ENCODE measurements around the gene CDYL2. TPM values are rescaled to one million over a fixed set of nuclear protein-coding genes. Genes with fewer than 3 reads are reported as not detected.

CDYL2 gene
- polyA plus RNA-seq, 4 donors, result 1.9 to 3.0 (median 2.8) TPM

DNA sequence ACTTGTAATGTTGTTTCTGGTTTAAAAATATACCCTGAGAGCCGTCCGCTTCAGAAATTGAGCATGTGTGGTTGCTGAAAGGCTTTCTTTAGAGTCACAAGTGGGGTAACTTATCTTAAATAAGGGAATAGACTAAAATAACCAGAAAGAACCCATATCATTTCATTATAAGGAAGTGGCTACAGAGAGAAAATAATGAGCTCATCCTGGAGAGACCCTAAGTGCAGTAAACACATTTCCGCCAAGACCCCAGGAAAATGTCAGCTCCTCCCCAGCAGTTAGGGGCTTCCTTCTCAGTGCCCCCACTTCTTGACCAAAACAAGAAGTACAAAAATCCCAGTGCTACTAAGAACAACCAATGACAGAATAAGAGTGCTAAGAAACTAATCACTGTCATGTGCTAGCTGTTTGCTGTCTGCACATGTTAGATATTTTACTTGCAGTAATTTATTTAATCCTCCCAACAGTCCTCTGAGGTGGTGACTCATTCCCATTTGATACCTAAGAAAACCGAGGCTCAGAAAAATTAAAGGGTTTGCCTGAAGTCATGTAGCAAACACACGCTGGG is 83.5 kb downstream of the CDYL2 start:
- H3K9me3 ChIP-seq (ENCODE audit: control insufficient read depth in 2 of 2, insufficient read depth in 1 of 2, low read depth in 1 of 2, low read length in 1 of 2), result peaks cover 0 to 13% of the 10 kb centered on the region in 2 donors
- DNase-seq (no peak), FAIRE-seq (no peak)
- no peak overlapping the region for H3K27ac ChIP-seq (ENCODE audit: low read depth in 1 of 3, low read length in 2 of 3)
- H3K27me3 ChIP-seq (ENCODE audit: control insufficient read depth in 3 of 3, insufficient read depth in 3 of 3, low read length in 3 of 3), result no peaks in the 10 kb centered on the region
- H3K36me3 ChIP-seq (ENCODE audit: control insufficient read depth in 3 of 3, insufficient read depth in 2 of 3, low read depth in 1 of 3, low read length in 3 of 3), result no peaks in the 10 kb centered on the region
- peaks cover 4 to 11% (median 5%) of the 10 kb centered on the region in 3 donors for H3K4me1 ChIP-seq (ENCODE audit: control insufficient read depth in 3 of 3, insufficient read depth in 2 of 3, low read depth in 1 of 3, low read length in 2 of 3)
- 75 to 87% (median 83%) methylated on average over 5 of the region's 5 CpGs for WGBS, 3 donors
- H3K4me3 ChIP-seq (ENCODE audit: low read depth in 1 of 3, low read length in 3 of 3), result no peak overlapping the region

DNA sequence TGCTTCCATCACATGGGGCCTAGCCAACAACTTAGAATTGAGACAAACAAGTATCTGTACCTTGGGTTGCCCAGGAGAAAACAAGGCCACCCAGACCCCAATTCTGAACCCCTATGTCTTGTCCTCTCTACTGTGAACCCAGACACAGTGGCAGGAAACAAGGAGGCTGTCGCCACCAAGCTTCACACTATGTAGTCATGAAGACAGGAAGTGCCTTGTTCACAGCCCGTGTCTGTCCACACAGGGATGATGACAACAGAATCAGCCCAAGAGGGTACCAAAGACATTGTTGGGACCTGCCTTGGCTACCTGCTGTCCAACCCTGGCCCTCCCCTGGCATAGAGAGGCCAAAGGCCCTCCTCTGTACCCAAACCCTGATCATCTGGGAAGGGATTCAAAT is 84.8 kb downstream of the CDYL2 start:
- Histone ChIP-seq H3K9me3 (ENCODE audit: control insufficient read depth in 2 of 2, insufficient read depth in 1 of 2, low read depth in 1 of 2, low read length in 1 of 2) (peaks cover 0 to 18% of the 10 kb centered on the region in 2 donors), H3K4me1 (ENCODE audit: control insufficient read depth in 3 of 3, insufficient read depth in 2 of 3, low read depth in 1 of 3, low read length in 2 of 3) (peaks cover 4 to 11% (median 5%) of the 10 kb centered on the region in 3 donors), H3K27me3 (ENCODE audit: control insufficient read depth in 3 of 3, insufficient read depth in 3 of 3, low read length in 3 of 3) (no peaks in the 10 kb centered on the region), H3K36me3 (ENCODE audit: control insufficient read depth in 3 of 3, insufficient read depth in 2 of 3, low read depth in 1 of 3, low read length in 3 of 3) (no peaks in the 10 kb centered on the region), H3K27ac (ENCODE audit: low read depth in 1 of 3, low read length in 2 of 3) (no peak overlapping the region), H3K4me3 (ENCODE audit: low read depth in 1 of 3, low read length in 3 of 3) (no peak overlapping the region)
- FAIRE-seq (no peak), DNase-seq (peak in 1 of 2 donors; percentile 12)
- WGBS, 3 donors, result 62 to 77% (median 76%) methylated on average over 2 of the region's 2 CpGs

DNA sequence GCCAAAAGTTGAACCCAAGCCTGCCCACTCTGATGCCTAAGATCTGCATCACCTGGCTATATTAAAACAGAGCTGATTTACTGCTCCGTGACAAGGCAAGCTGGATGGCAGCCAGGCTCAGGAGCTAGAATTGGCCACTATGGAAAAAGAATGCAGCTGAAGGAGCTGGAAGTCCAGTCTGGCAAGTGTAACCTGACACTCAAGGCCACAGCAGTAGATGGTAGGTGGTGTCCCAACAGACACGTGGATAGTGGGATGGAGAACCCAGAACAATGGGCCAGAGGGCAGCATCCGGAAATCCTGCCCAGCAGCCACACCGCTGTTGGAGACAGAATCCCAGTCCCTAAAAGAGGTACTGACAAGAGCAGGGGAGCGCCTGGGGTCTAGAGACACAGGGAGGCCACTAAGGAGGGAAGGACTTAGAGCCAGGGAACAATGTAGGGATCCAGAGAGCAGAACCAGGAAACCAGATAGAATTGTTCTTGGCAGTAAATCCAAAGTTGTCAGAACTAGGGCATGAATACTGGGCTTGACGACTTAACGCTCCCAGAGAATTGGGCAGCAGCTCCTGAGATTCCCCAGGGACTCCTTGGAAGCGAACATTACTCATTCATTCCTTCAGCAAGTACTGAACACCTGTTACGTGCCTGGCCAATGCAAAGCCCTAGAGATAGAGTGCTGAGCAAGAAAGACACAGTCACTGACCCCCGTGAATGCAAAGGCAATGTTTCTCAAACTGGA is 85.7 kb downstream of the CDYL2 start:
- FAIRE-seq, result no peak
- peaks cover 4 to 11% (median 5%) of the 10 kb centered on the region in 3 donors for H3K4me1 ChIP-seq (ENCODE audit: control insufficient read depth in 3 of 3, insufficient read depth in 2 of 3, low read depth in 1 of 3, low read length in 2 of 3)
- peaks cover 0 to 23% of the 10 kb centered on the region in 2 donors for H3K9me3 ChIP-seq (ENCODE audit: control insufficient read depth in 2 of 2, insufficient read depth in 1 of 2, low read depth in 1 of 2, low read length in 1 of 2)
- 67 to 69% (median 68%) methylated on average over 10 of the region's 10 CpGs for WGBS, 3 donors
- peak in 1 of 2 donors; percentile 42 for DNase-seq
- no peaks in the 10 kb centered on the region for H3K27me3 ChIP-seq (ENCODE audit: control insufficient read depth in 3 of 3, insufficient read depth in 3 of 3, low read length in 3 of 3)
- no peaks in the 10 kb centered on the region for H3K36me3 ChIP-seq (ENCODE audit: control insufficient read depth in 3 of 3, insufficient read depth in 2 of 3, low read depth in 1 of 3, low read length in 3 of 3)
- no peak overlapping the region for H3K4me3 ChIP-seq (ENCODE audit: low read depth in 1 of 3, low read length in 3 of 3)
- H3K27ac ChIP-seq (ENCODE audit: low read depth in 1 of 3, low read length in 2 of 3), result no peak overlapping the region

DNA sequence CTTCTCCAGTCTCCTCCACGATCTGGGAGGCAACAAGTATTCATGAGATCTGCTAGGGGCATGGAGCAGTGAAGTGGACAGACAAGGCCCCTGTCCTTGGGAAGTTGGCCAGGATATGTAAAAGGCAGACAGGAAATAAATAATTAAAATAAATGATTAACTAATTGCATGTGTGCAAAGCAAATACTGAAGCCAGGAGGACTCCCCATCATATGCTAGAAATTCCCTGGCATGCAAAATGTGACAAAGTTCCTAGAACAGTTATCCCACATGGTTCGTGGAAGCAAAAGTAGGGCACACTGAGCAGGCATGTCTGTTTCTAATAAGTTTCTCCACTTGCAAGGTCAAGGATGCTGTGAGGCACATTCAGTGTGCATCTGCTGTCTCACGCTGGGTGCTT is 86.8 kb downstream of the CDYL2 start:
- DNase-seq, result peak; percentile 39 to 47

DNA sequence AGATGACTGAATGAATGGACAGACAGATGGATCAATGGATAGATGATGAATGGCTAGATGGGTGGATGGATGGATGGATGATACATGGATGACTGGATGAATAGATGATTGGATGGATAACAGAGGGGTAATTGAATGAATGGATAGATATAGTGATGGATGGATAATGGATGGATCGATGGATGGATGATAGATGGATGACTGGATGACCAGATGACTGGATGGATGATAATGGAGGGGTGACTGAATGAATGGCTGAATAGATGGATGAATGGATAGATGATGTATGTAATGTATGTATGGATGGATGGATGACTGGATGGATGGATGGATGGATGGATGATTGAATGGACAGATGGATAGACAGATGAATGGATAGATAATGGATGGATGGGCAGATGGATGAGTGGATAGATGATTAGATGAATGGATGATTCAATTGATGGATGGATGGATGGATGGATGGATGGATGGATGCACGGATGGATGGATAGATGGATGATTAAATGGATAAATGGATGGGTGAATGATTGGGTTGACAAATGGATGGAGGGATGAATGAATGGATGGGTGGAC is 87.7 kb downstream of the CDYL2 start:
- Histone ChIP-seq H3K27me3 (ENCODE audit: control insufficient read depth in 3 of 3, insufficient read depth in 3 of 3, low read length in 3 of 3) (no peaks in the 10 kb centered on the region), H3K4me1 (ENCODE audit: control insufficient read depth in 3 of 3, insufficient read depth in 2 of 3, low read depth in 1 of 3, low read length in 2 of 3) (peaks cover 4 to 11% (median 5%) of the 10 kb centered on the region in 3 donors), H3K27ac (ENCODE audit: low read depth in 1 of 3, low read length in 2 of 3) (no peak overlapping the region), H3K4me3 (ENCODE audit: low read depth in 1 of 3, low read length in 3 of 3) (no peak overlapping the region), H3K9me3 (ENCODE audit: control insufficient read depth in 2 of 2, insufficient read depth in 1 of 2, low read depth in 1 of 2, low read length in 1 of 2) (peaks cover 0 to 13% of the 10 kb centered on the region in 2 donors), H3K36me3 (ENCODE audit: control insufficient read depth in 3 of 3, insufficient read depth in 2 of 3, low read depth in 1 of 3, low read length in 3 of 3) (no peaks in the 10 kb centered on the region)
- WGBS, 3 donors, result 84 to 100% (median 93%) methylated on average over 2 of the region's 2 CpGs
- DNase-seq, result no peak
- no peak for FAIRE-seq

More for the DNA sequence above, 86.8 kb downstream of the CDYL2 start:
- Histone ChIP-seq H3K4me3 (ENCODE audit: low read depth in 1 of 3, low read length in 3 of 3) (no peak overlapping the region), H3K36me3 (ENCODE audit: control insufficient read depth in 3 of 3, insufficient read depth in 2 of 3, low read depth in 1 of 3, low read length in 3 of 3) (no peaks in the 10 kb centered on the region), H3K27me3 (ENCODE audit: control insufficient read depth in 3 of 3, insufficient read depth in 3 of 3, low read length in 3 of 3) (no peaks in the 10 kb centered on the region), H3K4me1 (ENCODE audit: control insufficient read depth in 3 of 3, insufficient read depth in 2 of 3, low read depth in 1 of 3, low read length in 2 of 3) (peaks cover 4 to 11% (median 5%) of the 10 kb centered on the region in 3 donors), H3K27ac (ENCODE audit: low read depth in 1 of 3, low read length in 2 of 3) (peak overlapping the region in 1 of 3 donors; percentile 14), H3K9me3 (ENCODE audit: control insufficient read depth in 2 of 2, insufficient read depth in 1 of 2, low read depth in 1 of 2, low read length in 1 of 2) (peaks cover 0 to 17% of the 10 kb centered on the region in 2 donors)
- no peak for FAIRE-seq
- WGBS, 3 donors, result 33 to 62% (median 47%) methylated on average over 3 of the region's 3 CpGs

DNA sequence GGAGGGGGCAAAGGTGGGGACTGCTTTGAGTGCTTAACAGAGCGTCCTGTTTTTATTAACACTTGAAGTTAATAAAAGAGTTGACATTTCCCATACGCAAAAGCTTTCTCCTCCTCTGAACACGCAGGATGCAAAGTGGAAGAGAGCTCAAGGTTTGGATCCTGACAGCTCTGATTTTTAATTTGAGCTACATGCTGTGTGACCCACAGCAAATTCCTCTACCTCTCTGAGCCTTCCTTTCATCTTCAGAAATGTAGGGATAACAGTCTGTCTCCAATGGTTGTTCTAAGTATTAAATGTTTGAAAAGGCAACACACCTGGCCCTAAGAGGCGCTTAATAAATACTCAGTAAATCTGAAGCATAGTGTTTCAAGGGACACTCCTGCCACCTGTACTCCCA is 93.0 kb downstream of the CDYL2 start:
- WGBS, 3 donors, result 65 to 95% (median 93%) methylated on average over 4 of the region's 4 CpGs
- FAIRE-seq, result no peak
- Histone ChIP-seq H3K4me3 (ENCODE audit: low read depth in 1 of 3, low read length in 3 of 3) (no peak overlapping the region), H3K36me3 (ENCODE audit: control insufficient read depth in 3 of 3, insufficient read depth in 2 of 3, low read depth in 1 of 3, low read length in 3 of 3) (no peaks in the 10 kb centered on the region), H3K27ac (ENCODE audit: low read depth in 1 of 3, low read length in 2 of 3) (no peak overlapping the region), H3K27me3 (ENCODE audit: control insufficient read depth in 3 of 3, insufficient read depth in 3 of 3, low read length in 3 of 3) (no peaks in the 10 kb centered on the region), H3K4me1 (ENCODE audit: control insufficient read depth in 3 of 3, insufficient read depth in 2 of 3, low read depth in 1 of 3, low read length in 2 of 3) (no peaks in the 10 kb centered on the region), H3K9me3 (ENCODE audit: control insufficient read depth in 2 of 2, insufficient read depth in 1 of 2, low read depth in 1 of 2, low read length in 1 of 2) (peaks cover 0 to 13% of the 10 kb centered on the region in 2 donors)
- no peak for DNase-seq

DNA sequence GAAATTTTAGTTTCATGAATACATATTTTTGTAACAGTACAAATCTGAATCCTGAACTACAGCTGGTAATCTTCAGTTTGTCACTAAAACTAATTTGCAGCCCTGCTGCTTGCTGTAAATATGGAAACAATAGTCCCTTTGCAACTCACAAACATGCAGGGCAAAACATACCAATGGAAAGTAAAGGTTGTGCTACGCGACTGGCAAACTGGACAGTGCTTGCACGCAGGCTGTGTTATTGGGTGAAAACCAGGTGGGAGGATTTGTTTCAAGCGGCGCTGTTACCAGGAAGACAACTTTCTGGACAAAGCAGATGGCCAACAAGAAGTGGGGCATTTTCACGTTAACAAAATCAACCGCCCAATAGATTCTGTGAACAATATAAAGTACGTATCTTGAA is 93.5 kb downstream of the CDYL2 start:
- DNase-seq (no peak), FAIRE-seq (no peak)
- H3K36me3 ChIP-seq (ENCODE audit: control insufficient read depth in 3 of 3, insufficient read depth in 2 of 3, low read depth in 1 of 3, low read length in 3 of 3), result no peaks in the 10 kb centered on the region
- 85 to 98% (median 92%) methylated on average over 8 of the region's 8 CpGs for WGBS, 3 donors
- H3K4me1 ChIP-seq (ENCODE audit: control insufficient read depth in 3 of 3, insufficient read depth in 2 of 3, low read depth in 1 of 3, low read length in 2 of 3), result no peaks in the 10 kb centered on the region
- H3K9me3 ChIP-seq (ENCODE audit: control insufficient read depth in 2 of 2, insufficient read depth in 1 of 2, low read depth in 1 of 2, low read length in 1 of 2), result peaks cover 0 to 13% of the 10 kb centered on the region in 2 donors
- no peak overlapping the region for H3K4me3 ChIP-seq (ENCODE audit: low read depth in 1 of 3, low read length in 3 of 3)
- H3K27me3 ChIP-seq (ENCODE audit: control insufficient read depth in 3 of 3, insufficient read depth in 3 of 3, low read length in 3 of 3), result no peaks in the 10 kb centered on the region
- H3K27ac ChIP-seq (ENCODE audit: low read depth in 1 of 3, low read length in 2 of 3), result no peak overlapping the region

DNA sequence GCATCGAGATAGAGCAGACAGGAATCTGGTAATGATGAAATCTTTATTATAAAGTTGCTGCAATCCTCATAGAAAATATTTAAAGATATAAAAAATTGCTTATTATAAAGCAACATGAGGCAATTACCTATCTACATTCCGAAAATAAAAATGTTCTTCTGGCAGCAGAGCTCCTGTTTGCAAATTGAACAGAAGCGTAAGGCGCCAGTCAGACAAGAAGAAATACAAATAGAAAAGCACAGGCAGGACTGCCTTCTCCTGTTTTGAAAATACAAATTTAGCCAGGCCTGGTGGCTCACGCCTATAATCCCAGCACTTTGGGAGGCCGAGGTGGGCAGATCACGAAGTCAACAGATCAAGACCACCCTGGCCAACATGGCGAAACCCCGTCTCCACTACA is 95.6 kb downstream of the CDYL2 start:
- DNase-seq (no peak), FAIRE-seq (no peak)
- WGBS, 3 donors, result 97 to 99% (median 97%) methylated on average over 9 of the region's 9 CpGs
- Histone ChIP-seq H3K9me3 (ENCODE audit: control insufficient read depth in 2 of 2, insufficient read depth in 1 of 2, low read depth in 1 of 2, low read length in 1 of 2) (peaks cover 0 to 5% of the 10 kb centered on the region in 2 donors), H3K27me3 (ENCODE audit: control insufficient read depth in 3 of 3, insufficient read depth in 3 of 3, low read length in 3 of 3) (no peaks in the 10 kb centered on the region), H3K4me3 (ENCODE audit: low read depth in 1 of 3, low read length in 3 of 3) (no peak overlapping the region), H3K27ac (ENCODE audit: low read depth in 1 of 3, low read length in 2 of 3) (no peak overlapping the region), H3K4me1 (ENCODE audit: control insufficient read depth in 3 of 3, insufficient read depth in 2 of 3, low read depth in 1 of 3, low read length in 2 of 3) (peaks cover 0 to 16% (median 4%) of the 10 kb centered on the region in 3 donors), H3K36me3 (ENCODE audit: control insufficient read depth in 3 of 3, insufficient read depth in 2 of 3, low read depth in 1 of 3, low read length in 3 of 3) (peaks cover 0 to 3% (median 0%) of the 10 kb centered on the region in 3 donors)
